Measurements from ENCODE around the gene PPP2R2D. TPM values are rescaled to one million over a fixed set of nuclear protein-coding genes. Genes with fewer than 3 reads are reported as not detected.

The PPP2R2D gene
- total RNA-seq, 6 experiments from 2014 or later, result 22.9 to 28.1 (median 24.5) TPM

- Mint-ChIP-seq H3K36me3 (ENCODE audit: low read depth) (no peaks in the 10 kb centered on the region), H3K27me3 (ENCODE audit: insufficient read depth) (peaks cover 22% of the 10 kb centered on the region), H3K4me1 (ENCODE audit: low read depth) (peaks cover 6% of the 10 kb centered on the region), H3K27ac (no peak overlapping the region), H3K9me3 (no peaks in the 10 kb centered on the region), H3K4me3 (no peak overlapping the region)
- DNase-seq, result no peak
- TF ChIP-seq, protein P1, sequence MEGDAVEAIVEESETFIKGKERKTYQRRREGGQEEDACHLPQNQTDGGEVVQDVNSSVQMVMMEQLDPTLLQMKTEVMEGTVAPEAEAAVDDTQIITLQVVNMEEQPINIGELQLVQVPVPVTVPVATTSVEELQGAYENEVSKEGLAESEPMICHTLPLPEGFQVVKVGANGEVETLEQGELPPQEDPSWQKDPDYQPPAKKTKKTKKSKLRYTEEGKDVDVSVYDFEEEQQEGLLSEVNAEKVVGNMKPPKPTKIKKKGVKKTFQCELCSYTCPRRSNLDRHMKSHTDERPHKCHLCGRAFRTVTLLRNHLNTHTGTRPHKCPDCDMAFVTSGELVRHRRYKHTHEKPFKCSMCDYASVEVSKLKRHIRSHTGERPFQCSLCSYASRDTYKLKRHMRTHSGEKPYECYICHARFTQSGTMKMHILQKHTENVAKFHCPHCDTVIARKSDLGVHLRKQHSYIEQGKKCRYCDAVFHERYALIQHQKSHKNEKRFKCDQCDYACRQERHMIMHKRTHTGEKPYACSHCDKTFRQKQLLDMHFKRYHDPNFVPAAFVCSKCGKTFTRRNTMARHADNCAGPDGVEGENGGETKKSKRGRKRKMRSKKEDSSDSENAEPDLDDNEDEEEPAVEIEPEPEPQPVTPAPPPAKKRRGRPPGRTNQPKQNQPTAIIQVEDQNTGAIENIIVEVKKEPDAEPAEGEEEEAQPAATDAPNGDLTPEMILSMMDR (IDR thresholded peaks at IDR 0.05), result no peak
These were observed 30.4 kb upstream of the PPP2R2D start for GRCh38 chr10:131870411-131870810.

- DNase-seq, result no peak
- Mint-ChIP-seq H3K27me3 (ENCODE audit: insufficient read depth) (peaks cover 19% of the 10 kb centered on the region), H3K4me3 (no peak overlapping the region), H3K27ac (no peak overlapping the region), H3K36me3 (ENCODE audit: low read depth) (no peaks in the 10 kb centered on the region), H3K9me3 (no peaks in the 10 kb centered on the region), H3K4me1 (ENCODE audit: low read depth) (peaks cover 6% of the 10 kb centered on the region)
- TF ChIP-seq, protein P1 (IDR thresholded peaks at IDR 0.05), result no peak
These were observed 29.8 kb upstream of the PPP2R2D start for GRCh38 chr10:131870831-131871672.

DNA sequence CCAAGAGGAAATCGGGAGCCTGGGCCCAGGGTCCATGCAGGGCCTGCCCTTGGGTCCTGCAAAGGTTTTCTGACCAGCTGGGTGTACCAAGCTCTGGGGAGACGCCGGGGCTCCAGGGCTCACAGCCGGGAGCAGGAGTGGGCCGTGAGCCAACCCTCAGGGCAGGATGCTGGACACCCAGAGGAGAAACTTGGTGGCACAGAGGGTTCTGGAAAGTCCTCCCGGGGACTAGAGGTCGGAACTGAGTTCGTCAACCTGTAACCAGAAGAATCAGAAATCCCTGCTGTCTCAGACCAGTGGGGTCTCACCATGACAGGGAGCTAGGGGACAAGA is 29.2 kb upstream of the PPP2R2D start:
- H3K27me3 Mint-ChIP-seq (ENCODE audit: insufficient read depth), result peaks cover 19% of the 10 kb centered on the region
- no peak overlapping the region for H3K27ac Mint-ChIP-seq
- H3K36me3 Mint-ChIP-seq (ENCODE audit: low read depth), result no peaks in the 10 kb centered on the region
- peaks cover 6% of the 10 kb centered on the region for H3K4me1 Mint-ChIP-seq (ENCODE audit: low read depth)
- H3K9me3 Mint-ChIP-seq, result no peaks in the 10 kb centered on the region
- H3K4me3 Mint-ChIP-seq, result no peak overlapping the region
- no peak for DNase-seq
- TF ChIP-seq, protein P1 (IDR thresholded peaks at IDR 0.05), result no peak

- H3K27me3 Mint-ChIP-seq (ENCODE audit: insufficient read depth), result peaks cover 19% of the 10 kb centered on the region
- H3K27ac Mint-ChIP-seq, result no peak overlapping the region
- H3K4me3 Mint-ChIP-seq, result no peak overlapping the region
- DNase-seq, result no peak
- peaks cover 6% of the 10 kb centered on the region for H3K4me1 Mint-ChIP-seq (ENCODE audit: low read depth)
- no peaks in the 10 kb centered on the region for H3K36me3 Mint-ChIP-seq (ENCODE audit: low read depth)
- TF ChIP-seq, protein P1 (IDR thresholded peaks at IDR 0.05), result no peak
- H3K9me3 Mint-ChIP-seq, result no peaks in the 10 kb centered on the region
These were observed 28.6 kb upstream of the PPP2R2D start for GRCh38 chr10:131872011-131872826.

DNA sequence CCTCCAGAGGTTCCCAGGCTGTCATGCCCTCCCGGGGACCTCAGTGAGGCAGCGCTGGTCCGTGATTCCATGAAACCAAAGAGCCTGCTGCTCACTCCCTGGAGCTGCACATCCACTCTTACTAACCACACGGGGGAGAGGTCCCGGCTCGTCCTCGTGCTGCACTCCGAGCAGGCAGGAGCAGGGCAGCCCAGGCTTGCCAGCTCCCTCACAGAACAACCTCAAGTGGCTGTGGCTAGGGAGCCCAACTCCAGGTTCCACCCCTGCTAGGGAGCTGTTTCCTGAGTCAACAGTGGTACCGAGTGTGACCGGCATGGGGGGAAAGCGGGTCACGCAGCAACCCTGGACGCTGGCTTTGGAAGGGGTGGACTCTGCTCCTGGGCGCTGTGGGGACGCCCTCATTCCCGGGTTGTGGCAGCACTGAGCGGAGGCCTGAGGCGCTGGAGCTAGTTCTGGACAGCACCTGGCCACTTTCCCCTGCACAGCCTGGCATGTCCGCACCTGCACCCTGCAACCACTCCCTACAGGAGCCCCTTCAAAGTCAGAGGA is 27.9 kb upstream of the PPP2R2D start:
- no peaks in the 10 kb centered on the region for H3K36me3 Mint-ChIP-seq (ENCODE audit: low read depth)
- TF ChIP-seq, protein P1 (IDR thresholded peaks at IDR 0.05), result no peak
- peaks cover 16% of the 10 kb centered on the region for H3K27me3 Mint-ChIP-seq (ENCODE audit: insufficient read depth)
- H3K4me1 Mint-ChIP-seq (ENCODE audit: low read depth), result peaks cover 6% of the 10 kb centered on the region
- no peak for DNase-seq
- H3K9me3 Mint-ChIP-seq, result no peaks in the 10 kb centered on the region
- H3K4me3 Mint-ChIP-seq, result no peak overlapping the region
- no peak overlapping the region for H3K27ac Mint-ChIP-seq
